HepG2 (cell line): ENCODE measurements around the gene ETV3L. TPM values are rescaled to one million over a fixed set of nuclear protein-coding genes. Genes with fewer than 3 reads are reported as not detected.
A peak's percentile ranks its signal among the peaks of the same experiment; 100 is the strongest.

ENCODE experiments used
- BRF2 ChIP-seq: sonication (generic); formaldehyde crosslinking; IDR thresholded peaks from 2 replicates; pipeline ENCODE4 v1.8.1; 2022; ENCODE audit warnings: mild to moderate bottlenecking, missing genetic modification reagents
- CAMTA2 ChIP-seq: sonication (generic); formaldehyde crosslinking; IDR thresholded peaks from 2 replicates; pipeline ENCODE4 v1.4.0; 2020; ENCODE audit warnings: mild to moderate bottlenecking, missing genetic modification reagents, borderline replicate concordance
- GABPB1 ChIP-seq: IDR thresholded peaks from 2 replicates; pipeline ENCODE4 v1.6.1; 2016; ENCODE audit warnings: mild to moderate bottlenecking, missing genetic modification reagents, moderate library complexity, missing compliant biosample characterization
- GMEB1 ChIP-seq: sonication (generic); formaldehyde crosslinking; IDR thresholded peaks from 2 replicates; pipeline ENCODE4 v1.5.1; 2020; ENCODE audit warnings: missing genetic modification reagents, mild to moderate bottlenecking, borderline replicate concordance
- GPN1 ChIP-seq: sonication (generic); formaldehyde crosslinking; IDR thresholded peaks from 2 replicates; pipeline ENCODE4 v1.5.1; 2020; ENCODE audit warnings: missing genetic modification reagents, borderline replicate concordance
- HOXD1 ChIP-seq: sonication (generic); formaldehyde crosslinking; IDR thresholded peaks from 2 replicates; pipeline ENCODE4 v1.5.0; 2020; ENCODE audit warnings: missing genetic modification reagents
- NR2F6 ChIP-seq, 2 experiments: IDR thresholded peaks; 2 replicates each; pipeline ENCODE4 v1.6.1; 2016; ENCODE audit warnings: antibody characterized with exemption in 1 of 2, mild to moderate bottlenecking in 1 of 2
- RBAK ChIP-seq: sonication (generic); formaldehyde crosslinking; IDR thresholded peaks from 2 replicates; pipeline ENCODE4 v1.5.1; 2020; ENCODE audit warnings: mild to moderate bottlenecking, missing genetic modification reagents
- REL ChIP-seq: sonication (generic); formaldehyde crosslinking; conservative IDR thresholded peaks from 2 replicates; pipeline ENCODE4 v1.8.0; 2022; ENCODE audit warnings: mild to moderate bottlenecking, missing genetic modification reagents, moderate library complexity
- SP4 ChIP-seq: sonication (generic); formaldehyde crosslinking; IDR thresholded peaks from 2 replicates; pipeline ENCODE4 v1.8.1; 2023; ENCODE audit warnings: mild to moderate bottlenecking, missing genetic modification reagents
- SRY ChIP-seq: sonication (generic); formaldehyde crosslinking; IDR thresholded peaks from 2 replicates; pipeline ENCODE4 v1.8.0; 2022; ENCODE audit warnings: mild to moderate bottlenecking, missing genetic modification reagents
- TMF1 ChIP-seq: sonication (generic); formaldehyde crosslinking; IDR thresholded peaks from 2 replicates; pipeline ENCODE4 v1.8.1; 2022; ENCODE audit warnings: low read depth, missing genetic modification reagents
- TOPORS ChIP-seq: sonication (generic); formaldehyde crosslinking; IDR thresholded peaks from 2 replicates; pipeline ENCODE4 v1.8.0; 2023; ENCODE audit warnings: mild to moderate bottlenecking, missing genetic modification reagents
- YEATS2 ChIP-seq: sonication (generic); formaldehyde crosslinking; IDR thresholded peaks from 2 replicates; pipeline ENCODE4 v1.4.0; 2020; ENCODE audit warnings: missing genetic modification reagents, borderline replicate concordance
- ZFP1 ChIP-seq: IDR thresholded peaks from 2 replicates; pipeline ENCODE4 v1.6.1; 2016
- ZGPAT ChIP-seq: IDR thresholded peaks from 2 replicates; pipeline ENCODE4 v1.6.1; 2016; ENCODE audit warnings: mild to moderate bottlenecking
- ZNF12 ChIP-seq: sonication (generic); formaldehyde crosslinking; IDR thresholded peaks from 2 replicates; pipeline ENCODE4 v1.5.0; 2020; ENCODE audit warnings: missing genetic modification reagents
- ZNF552 ChIP-seq: sonication (generic); formaldehyde crosslinking; IDR thresholded peaks from 2 replicates; pipeline ENCODE4 v1.9.0; 2022; ENCODE audit warnings: missing genetic modification reagents, mild to moderate bottlenecking, borderline replicate concordance
- ZNF605 ChIP-seq: sonication (generic); formaldehyde crosslinking; IDR thresholded peaks from 2 replicates; pipeline ENCODE4 v1.8.0; 2022; ENCODE audit warnings: mild to moderate bottlenecking, missing genetic modification reagents
- ZNF776 ChIP-seq: sonication (generic); formaldehyde crosslinking; IDR thresholded peaks from 2 replicates; pipeline ENCODE4 v1.4.0; 2020; ENCODE audit warnings: mild to moderate bottlenecking, missing genetic modification reagents
- ZNF782 ChIP-seq: sonication (generic); formaldehyde crosslinking; IDR thresholded peaks from 2 replicates; pipeline ENCODE4 v1.4.0; 2020; ENCODE audit warnings: missing genetic modification reagents, mild to moderate bottlenecking, borderline replicate concordance
- polyA plus RNA-seq, 8 experiments: library from polyadenylated mRNA; depleted of rRNA in 3 of 8; stranded (reverse) in 7 of 8; unstranded in 1 of 8; fragments of >200 nt; fragmentation: Illumina TruSeq in 4 of 8; extraction: Trizol in 4 of 8; gene quantifications; 2 replicates each; pipeline versions ENCODE4 v1.2.1 to v1.2.3, GENCODE V29; 2011 to 2016; ENCODE audit warnings: low read depth in 4 of 8, missing spikeins in 1 of 8, mixed read lengths in 1 of 8; ENCODE audit not compliant: insufficient read depth in 1 of 8
- total RNA-seq, 5 experiments: library from RNA; depleted of rRNA; stranded (reverse); fragments of >200 nt; fragmentation: Illumina TruSeq; extraction: Trizol; gene quantifications; 2 replicates each; pipeline ENCODE4 v1.2.3, GENCODE V29; 2016; ENCODE audit warnings: low read depth in 1 of 5
- TF ChIP-seq, protein P1 (sequence below): sonication (generic); formaldehyde crosslinking; IDR thresholded peaks from 2 replicates; pipeline ENCODE4 v1.4.0; 2020; ENCODE audit warnings: low read depth, mild to moderate bottlenecking, missing genetic modification reagents

The ETV3L gene
- total and polyA plus RNA-seq, 2 of the 13 experiments (the other 11 are each of a cell fraction or from before 2014, with no cell fraction given) = not detected

DNA sequence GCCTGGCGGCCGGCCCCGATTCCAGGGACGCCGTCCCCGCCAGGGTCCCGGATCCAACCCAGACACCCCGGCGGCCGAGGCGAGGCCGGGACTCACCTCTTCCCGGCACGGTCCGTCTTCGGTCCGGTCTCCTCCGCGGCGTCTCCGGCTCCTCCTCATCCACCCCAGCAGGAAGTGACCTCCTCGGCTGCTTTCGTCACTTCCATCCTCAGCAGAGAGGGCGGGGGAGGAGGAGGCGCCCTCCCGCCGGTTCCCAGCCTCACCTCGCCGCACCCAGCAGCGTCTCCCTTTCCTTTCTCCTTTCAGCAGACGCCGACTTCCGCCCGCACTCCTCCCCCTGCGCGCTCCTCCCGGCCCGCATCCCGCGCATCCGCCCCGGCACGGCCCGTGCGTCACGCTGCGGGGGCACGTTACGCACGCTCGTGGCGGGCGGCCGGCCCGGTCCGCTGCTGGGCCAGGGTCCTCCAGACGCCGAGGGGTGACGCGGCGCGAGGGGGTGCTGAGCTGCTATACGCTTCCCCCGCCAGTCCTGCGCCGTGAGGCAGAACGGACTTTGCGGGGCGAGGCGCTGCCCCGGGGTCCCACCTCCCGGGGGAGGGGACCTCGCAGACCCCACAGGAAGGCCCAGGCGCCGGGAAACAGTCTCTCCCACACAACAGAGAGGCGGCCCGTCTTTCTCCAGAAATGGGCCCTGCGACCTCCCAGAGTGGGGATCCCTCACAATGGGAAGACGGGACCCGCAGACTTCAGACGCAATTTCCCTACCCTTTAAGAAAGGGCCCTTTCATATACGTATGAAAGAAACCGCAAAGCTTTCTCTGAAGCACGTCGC is 38.8 kb upstream of the ETV3L start, which contains the start of gene ETV3 (continued):
- TF ChIP-seq GMEB1 (CRISPR knock-in tag) = peak; percentile 99
- no peak for TF ChIP-seq ZNF12
- TF ChIP-seq NR2F6 (IDR thresholded peaks at IDR 0.05) = no peak
- TF ChIP-seq NR2F6 (CRISPR knock-in tag; IDR thresholded peaks at IDR 0.05) = no peak
- TF ChIP-seq ZGPAT (CRISPR knock-in tag) = peak; percentile 71
- peak; percentile 90; the same call in 1 of the 2 replicates for TF ChIP-seq CAMTA2 (CRISPR knock-in tag)
- TF ChIP-seq SP4 (CRISPR knock-in tag) = peak; percentile 90
- peak; percentile 83; the same call in 1 of the 2 replicates for TF ChIP-seq ZNF776 (CRISPR knock-in tag)
- peak; percentile 89 for TF ChIP-seq TMF1 (CRISPR knock-in tag)
- no peak for TF ChIP-seq ZNF782 (CRISPR knock-in tag)
- no peak; the same call in 1 of the 2 replicates for TF ChIP-seq GPN1
- TF ChIP-seq, protein P1, sequence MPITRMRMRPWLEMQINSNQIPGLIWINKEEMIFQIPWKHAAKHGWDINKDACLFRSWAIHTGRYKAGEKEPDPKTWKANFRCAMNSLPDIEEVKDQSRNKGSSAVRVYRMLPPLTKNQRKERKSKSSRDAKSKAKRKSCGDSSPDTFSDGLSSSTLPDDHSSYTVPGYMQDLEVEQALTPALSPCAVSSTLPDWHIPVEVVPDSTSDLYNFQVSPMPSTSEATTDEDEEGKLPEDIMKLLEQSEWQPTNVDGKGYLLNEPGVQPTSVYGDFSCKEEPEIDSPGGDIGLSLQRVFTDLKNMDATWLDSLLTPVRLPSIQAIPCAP = no peak
- 0 out of 2 replicates have a peak, but pooled peaks have one; percentile 28 for TF ChIP-seq SRY (CRISPR knock-in tag)
- no peak; the same call in 1 of the 2 replicates for TF ChIP-seq HOXD1 (CRISPR knock-in tag)
- peak; percentile 85; the same call in 1 of the 2 replicates for TF ChIP-seq TOPORS
- peak; percentile 66; the same call in 1 of the 2 replicates for TF ChIP-seq YEATS2 (CRISPR knock-in tag)
- TF ChIP-seq BRF2 (CRISPR knock-in tag) = peak; percentile 65; the same call in 1 of the 2 replicates
- TF ChIP-seq ZNF552 (CRISPR knock-in tag) = 0 out of 2 replicates have a peak, but pooled peaks have one; percentile 48
- TF ChIP-seq ZFP1 (CRISPR knock-in tag) = no peak
- peak; percentile 94 for TF ChIP-seq GABPB1
- no peak for TF ChIP-seq RBAK
- TF ChIP-seq ZNF605 (CRISPR knock-in tag) = peak; percentile 77
- TF ChIP-seq REL = peak; percentile 88; the same call in 1 of the 2 replicates
